NCI-H187 treated with DMSO at 0.1 percent for 48 hours (cell line): ENCODE data around the gene SYT9.
"Not testable (repeated sequence)": the region's sequence is repeated elsewhere in the genome, so short reads cannot be mapped to it uniquely, and the experiment has no call there.

Experiments
- DNase-seq: peaks from one replicate; lab custom pipeline; 2025; lab: John Stamatoyannopoulos, UW

SYT9 gene

GRCh38 chr11:7506243-7506642 lies 254.5 kb downstream of the SYT9 start:
- no peak for DNase-seq

- no peak for DNase-seq
These were observed 256.4 kb downstream of the SYT9 start for GRCh38 chr11:7508087-7508486.

- DNase-seq, result no peak
These were observed 258.3 kb downstream of the SYT9 start for GRCh38 chr11:7509966-7510365.

GRCh38 chr11:7511401-7511800 lies 259.7 kb downstream of the SYT9 start:
- no peak for DNase-seq

- no peak for DNase-seq
These were observed 261.0 kb downstream of the SYT9 start for GRCh38 chr11:7512525-7513233.

- no peak for DNase-seq
These were observed 261.8 kb downstream of the SYT9 start, which contains the start of gene PPFIBP2 for GRCh38 chr11:7513234-7514098. Gene PPFIBP2, plus strand, starts transcription at chr11:7513999. Its CDS starts 35,477 bp downstream, at chr11:7549476.

- no peak for DNase-seq
These were observed 262.4 kb downstream of the SYT9 start for GRCh38 chr11:7514099-7514591.

GRCh38 chr11:7515447-7515886 lies 263.8 kb downstream of the SYT9 start:
- no peak for DNase-seq

- no peak for DNase-seq
These were observed 264.8 kb downstream of the SYT9 start for GRCh38 chr11:7516475-7516874.

- not testable (repeated sequence) for DNase-seq
These were observed 266.0 kb downstream of the SYT9 start for GRCh38 chr11:7517743-7518142.
